ENCODE data around the gene CELA2A.
A peak's percentile ranks its signal among the peaks of the same experiment; 100 is the strongest.

CELA2A gene

DNA sequence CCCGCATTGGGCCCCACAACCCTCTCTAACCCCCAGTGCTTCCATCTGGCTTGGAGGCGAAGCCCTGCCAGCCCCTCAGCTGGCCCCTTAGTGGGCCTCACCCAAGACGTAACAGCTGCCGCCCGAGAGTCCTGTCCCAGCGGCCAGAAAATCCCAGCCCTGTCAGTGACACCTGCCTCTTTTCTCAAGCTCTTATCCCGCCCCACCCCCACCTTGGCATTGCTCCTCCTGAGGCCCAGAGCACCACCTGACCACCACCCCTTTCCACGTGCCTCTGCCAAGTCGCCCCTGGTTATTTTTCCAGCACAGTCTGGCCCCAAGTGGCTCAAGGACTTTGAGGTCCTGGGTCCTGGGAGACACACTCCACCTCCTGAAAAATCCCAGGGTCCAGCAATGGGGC, 24.2 kb upstream of the CELA2A start:
- TF ChIP-seq NFIC (IDR thresholded peaks at IDR 0.05) (no peak), TAF1 (IDR thresholded peaks at IDR 0.05; ENCODE audit: low read depth) (no peak), EGR1 (IDR thresholded peaks at IDR 0.05) (no peak)
- TF ChIP-seq, protein P1, sequence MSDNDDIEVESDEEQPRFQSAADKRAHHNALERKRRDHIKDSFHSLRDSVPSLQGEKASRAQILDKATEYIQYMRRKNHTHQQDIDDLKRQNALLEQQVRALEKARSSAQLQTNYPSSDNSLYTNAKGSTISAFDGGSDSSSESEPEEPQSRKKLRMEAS (IDR thresholded peaks at IDR 0.05): no peak

DNA sequence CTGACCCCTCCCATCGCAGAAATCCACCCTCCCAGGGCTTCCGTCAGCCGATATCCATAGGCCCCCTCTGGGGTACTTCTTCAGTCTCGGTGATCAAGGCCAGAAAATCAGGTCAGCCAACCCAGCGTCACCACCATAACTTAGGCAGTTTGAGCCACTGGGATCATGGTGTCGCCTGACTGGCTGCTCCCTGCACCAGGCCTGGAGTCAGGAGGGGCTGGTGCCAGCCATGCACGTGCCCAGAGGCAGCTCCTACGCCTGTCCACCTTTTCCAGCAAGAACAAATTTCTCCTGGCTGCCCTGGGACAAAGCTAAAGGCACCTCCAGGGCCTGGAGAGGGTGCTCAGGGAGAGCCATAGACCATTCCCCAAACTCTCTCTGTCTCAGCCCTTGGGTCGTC, 23.1 kb upstream of the CELA2A start:
- TF ChIP-seq ZBTB7A (IDR thresholded peaks at IDR 0.05; ENCODE audit: low read depth) (no peak), FOXM1 (IDR thresholded peaks at IDR 0.05; ENCODE audit: borderline replicate concordance, low read depth) (no peak), TEAD4 (IDR thresholded peaks at IDR 0.05) (no peak), NFIC (IDR thresholded peaks at IDR 0.05) (no peak), EGR1 (IDR thresholded peaks at IDR 0.05) (no peak), EP300 (IDR thresholded peaks at IDR 0.05; ENCODE audit: borderline replicate concordance) (no peak), YY1 (IDR thresholded peaks at IDR 0.05; ENCODE audit: low read depth) (no peak), TAF1 (IDR thresholded peaks at IDR 0.05; ENCODE audit: low read depth) (no peak), CEBPB (IDR thresholded peaks at IDR 0.05) (no peak), CREB1 (IDR thresholded peaks at IDR 0.05; ENCODE audit: low read depth) (no peak), TCF12 (IDR thresholded peaks at IDR 0.05; ENCODE audit: low read depth) (no peak), RAD21 (IDR thresholded peaks at IDR 0.05; ENCODE audit: low read depth) (no peak)
- TF ChIP-seq, protein P2, sequence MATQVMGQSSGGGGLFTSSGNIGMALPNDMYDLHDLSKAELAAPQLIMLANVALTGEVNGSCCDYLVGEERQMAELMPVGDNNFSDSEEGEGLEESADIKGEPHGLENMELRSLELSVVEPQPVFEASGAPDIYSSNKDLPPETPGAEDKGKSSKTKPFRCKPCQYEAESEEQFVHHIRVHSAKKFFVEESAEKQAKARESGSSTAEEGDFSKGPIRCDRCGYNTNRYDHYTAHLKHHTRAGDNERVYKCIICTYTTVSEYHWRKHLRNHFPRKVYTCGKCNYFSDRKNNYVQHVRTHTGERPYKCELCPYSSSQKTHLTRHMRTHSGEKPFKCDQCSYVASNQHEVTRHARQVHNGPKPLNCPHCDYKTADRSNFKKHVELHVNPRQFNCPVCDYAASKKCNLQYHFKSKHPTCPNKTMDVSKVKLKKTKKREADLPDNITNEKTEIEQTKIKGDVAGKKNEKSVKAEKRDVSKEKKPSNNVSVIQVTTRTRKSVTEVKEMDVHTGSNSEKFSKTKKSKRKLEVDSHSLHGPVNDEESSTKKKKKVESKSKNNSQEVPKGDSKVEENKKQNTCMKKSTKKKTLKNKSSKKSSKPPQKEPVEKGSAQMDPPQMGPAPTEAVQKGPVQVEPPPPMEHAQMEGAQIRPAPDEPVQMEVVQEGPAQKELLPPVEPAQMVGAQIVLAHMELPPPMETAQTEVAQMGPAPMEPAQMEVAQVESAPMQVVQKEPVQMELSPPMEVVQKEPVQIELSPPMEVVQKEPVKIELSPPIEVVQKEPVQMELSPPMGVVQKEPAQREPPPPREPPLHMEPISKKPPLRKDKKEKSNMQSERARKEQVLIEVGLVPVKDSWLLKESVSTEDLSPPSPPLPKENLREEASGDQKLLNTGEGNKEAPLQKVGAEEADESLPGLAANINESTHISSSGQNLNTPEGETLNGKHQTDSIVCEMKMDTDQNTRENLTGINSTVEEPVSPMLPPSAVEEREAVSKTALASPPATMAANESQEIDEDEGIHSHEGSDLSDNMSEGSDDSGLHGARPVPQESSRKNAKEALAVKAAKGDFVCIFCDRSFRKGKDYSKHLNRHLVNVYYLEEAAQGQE (IDR thresholded peaks at IDR 0.05; ENCODE audit: low read depth): no peak
- TF ChIP-seq, protein P1 (IDR thresholded peaks at IDR 0.05): no peak
- TF ChIP-seq, protein P3, sequence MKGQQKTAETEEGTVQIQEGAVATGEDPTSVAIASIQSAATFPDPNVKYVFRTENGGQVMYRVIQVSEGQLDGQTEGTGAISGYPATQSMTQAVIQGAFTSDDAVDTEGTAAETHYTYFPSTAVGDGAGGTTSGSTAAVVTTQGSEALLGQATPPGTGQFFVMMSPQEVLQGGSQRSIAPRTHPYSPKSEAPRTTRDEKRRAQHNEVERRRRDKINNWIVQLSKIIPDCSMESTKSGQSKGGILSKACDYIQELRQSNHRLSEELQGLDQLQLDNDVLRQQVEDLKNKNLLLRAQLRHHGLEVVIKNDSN (IDR thresholded peaks at IDR 0.05): no peak

DNA sequence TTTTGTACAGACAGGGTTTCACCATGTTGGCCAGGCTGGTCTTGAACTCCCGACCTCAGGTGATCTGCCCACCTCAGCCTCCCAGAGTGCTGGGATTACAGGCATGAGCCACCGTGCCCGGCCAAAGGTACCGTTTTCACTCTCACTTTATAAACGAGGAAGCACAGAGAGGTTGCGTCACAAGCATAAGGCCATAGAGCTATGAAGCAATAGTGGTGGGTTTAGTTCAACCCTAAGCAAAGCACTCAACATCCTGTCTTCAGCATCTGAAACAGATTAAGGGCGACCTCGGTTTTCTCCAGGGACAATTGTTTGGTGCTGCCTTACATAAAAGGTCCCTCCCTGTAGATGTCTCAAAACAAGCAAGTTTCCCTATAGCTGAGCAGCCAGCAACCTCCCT, 21.8 kb upstream of the CELA2A start:
- TF ChIP-seq CEBPB (IDR thresholded peaks at IDR 0.05): peak; percentile 52

DNA sequence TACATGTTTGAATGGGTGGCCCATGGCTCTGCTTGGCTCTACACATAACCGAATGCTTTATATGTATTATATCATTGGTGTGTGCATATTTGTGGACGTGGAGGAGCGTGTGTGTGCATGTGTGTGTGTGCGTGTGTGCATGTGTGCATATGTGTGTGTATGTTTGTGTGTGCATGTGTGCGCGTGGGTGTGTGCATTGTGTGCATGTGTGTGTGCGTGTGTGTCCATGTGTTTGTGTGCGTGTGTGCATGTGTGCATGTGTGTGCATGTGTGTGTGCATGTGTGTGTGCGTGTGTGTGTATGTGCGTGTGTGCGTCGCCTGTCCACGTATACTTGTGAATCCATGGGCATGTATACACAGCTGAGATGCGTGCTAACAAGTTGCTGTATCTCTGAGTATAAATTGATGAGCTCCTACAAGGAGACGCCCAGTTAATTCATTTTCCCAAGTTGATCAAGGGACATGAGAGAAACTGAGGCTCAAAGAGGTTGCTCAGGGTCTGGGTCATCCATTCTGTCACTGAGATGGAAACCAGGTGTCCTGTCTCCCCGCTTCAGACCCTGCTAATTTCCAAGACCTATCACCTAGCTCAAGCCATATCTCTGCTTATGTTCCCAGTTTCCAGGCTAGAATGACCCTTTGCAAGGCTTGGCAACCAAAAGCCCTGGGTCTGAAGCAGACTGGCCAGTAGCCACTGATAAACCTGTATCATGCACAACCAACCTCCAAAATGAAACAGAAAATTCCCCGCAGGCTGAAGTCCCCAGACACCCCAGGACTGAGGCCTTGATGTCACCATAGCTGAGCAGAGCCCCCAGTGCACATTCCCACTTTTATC, 21.1 kb upstream of the CELA2A start:
- TF ChIP-seq YY1 (IDR thresholded peaks at IDR 0.05; ENCODE audit: low read depth): no peak
- TF ChIP-seq TAF1 (IDR thresholded peaks at IDR 0.05; ENCODE audit: low read depth): no peak
- TF ChIP-seq ZBTB7A (IDR thresholded peaks at IDR 0.05; ENCODE audit: low read depth): no peak
- no peak for TF ChIP-seq EGR1 (IDR thresholded peaks at IDR 0.05)
- no peak for TF ChIP-seq NFIC (IDR thresholded peaks at IDR 0.05)
- no peak for TF ChIP-seq TCF12 (IDR thresholded peaks at IDR 0.05; ENCODE audit: low read depth)
- no peak for TF ChIP-seq FOXM1 (IDR thresholded peaks at IDR 0.05; ENCODE audit: borderline replicate concordance, low read depth)
- TF ChIP-seq, protein P1 (IDR thresholded peaks at IDR 0.05): no peak
- no peak for TF ChIP-seq RAD21 (IDR thresholded peaks at IDR 0.05; ENCODE audit: low read depth)
- no peak for TF ChIP-seq TEAD4 (IDR thresholded peaks at IDR 0.05)
- no peak for TF ChIP-seq EP300 (IDR thresholded peaks at IDR 0.05; ENCODE audit: borderline replicate concordance)
- TF ChIP-seq, protein P2 (IDR thresholded peaks at IDR 0.05; ENCODE audit: low read depth): no peak
- TF ChIP-seq CREB1 (IDR thresholded peaks at IDR 0.05; ENCODE audit: low read depth): no peak

DNA sequence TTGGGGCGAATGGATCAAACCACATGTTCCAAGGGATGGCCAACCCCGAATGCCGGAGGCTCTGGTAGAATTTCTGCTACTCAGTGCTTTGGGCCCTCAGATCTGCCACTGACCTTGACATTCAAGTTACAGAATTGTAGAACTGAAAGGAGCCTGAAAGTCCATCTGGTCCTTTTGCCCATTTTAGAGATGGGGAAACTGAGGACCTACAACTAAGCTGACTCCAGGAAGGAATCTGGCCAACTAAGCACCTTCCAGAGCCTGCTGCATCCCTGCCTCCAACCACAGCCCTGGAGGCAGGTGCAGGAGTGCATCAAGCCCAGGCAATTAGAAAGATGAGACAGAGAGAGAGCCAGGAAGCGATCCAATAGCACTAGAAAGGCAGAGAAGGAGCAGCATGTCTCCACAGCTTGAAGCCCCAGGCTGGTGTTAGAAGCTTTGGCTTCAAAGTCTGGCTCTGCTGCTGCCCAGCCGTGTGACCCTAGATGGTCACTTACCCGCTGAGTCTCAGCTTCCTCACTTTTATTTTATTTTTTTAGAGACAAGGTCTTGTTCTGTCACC, 19.6 kb upstream of the CELA2A start:
- no peak for TF ChIP-seq ZBTB7A (IDR thresholded peaks at IDR 0.05; ENCODE audit: low read depth)
- TF ChIP-seq YY1 (IDR thresholded peaks at IDR 0.05; ENCODE audit: low read depth): no peak
- no peak for TF ChIP-seq TAF1 (IDR thresholded peaks at IDR 0.05; ENCODE audit: low read depth)

DNA sequence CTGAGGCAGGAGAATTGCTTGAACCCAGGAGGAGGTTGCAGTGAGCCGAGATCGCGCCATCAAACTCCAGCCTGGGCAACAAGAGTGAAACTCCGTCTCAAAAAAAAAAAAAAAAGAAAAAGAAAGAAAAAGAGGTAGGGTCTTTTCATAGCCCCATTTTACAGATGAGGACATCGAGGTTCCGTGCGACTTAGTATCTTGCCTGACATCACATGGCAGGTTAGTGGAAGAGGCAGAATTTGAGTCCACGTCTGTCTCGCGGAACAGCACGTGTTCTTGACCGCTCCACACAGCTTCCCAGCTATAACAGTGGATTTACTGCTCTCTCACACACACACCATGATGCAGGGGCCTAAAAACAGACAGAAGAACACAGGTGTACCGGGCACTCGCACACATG, 17.2 kb upstream of the CELA2A start:
- TF ChIP-seq, protein P1 (IDR thresholded peaks at IDR 0.05): no peak
- TF ChIP-seq, protein P3 (IDR thresholded peaks at IDR 0.05): no peak
- TF ChIP-seq TEAD4 (IDR thresholded peaks at IDR 0.05): no peak
- no peak for TF ChIP-seq ZBTB7A (IDR thresholded peaks at IDR 0.05; ENCODE audit: low read depth)
- TF ChIP-seq, protein P2 (IDR thresholded peaks at IDR 0.05; ENCODE audit: low read depth): no peak
- TF ChIP-seq CREB1 (IDR thresholded peaks at IDR 0.05; ENCODE audit: low read depth): no peak
- TF ChIP-seq YY1 (IDR thresholded peaks at IDR 0.05; ENCODE audit: low read depth): no peak
- TF ChIP-seq RAD21 (IDR thresholded peaks at IDR 0.05; ENCODE audit: low read depth): no peak
- no peak for TF ChIP-seq NFIC (IDR thresholded peaks at IDR 0.05)
- TF ChIP-seq FOXM1 (IDR thresholded peaks at IDR 0.05; ENCODE audit: borderline replicate concordance, low read depth): no peak
- TF ChIP-seq EGR1 (IDR thresholded peaks at IDR 0.05): no peak
- no peak for TF ChIP-seq TCF12 (IDR thresholded peaks at IDR 0.05; ENCODE audit: low read depth)
- no peak for TF ChIP-seq EP300 (IDR thresholded peaks at IDR 0.05; ENCODE audit: borderline replicate concordance)
- TF ChIP-seq TAF1 (IDR thresholded peaks at IDR 0.05; ENCODE audit: low read depth): no peak
- no peak for TF ChIP-seq CEBPB (IDR thresholded peaks at IDR 0.05)

Measured in Ishikawa (cell line).